Skin of body (tissue), 2 donors: ENCODE data around the gene HAPSTR1. TPM values are rescaled to one million over a fixed set of nuclear protein-coding genes. Genes with fewer than 3 reads are reported as not detected.

Experiments used
- DNase-seq: peaks from one replicate; lab custom pipeline; 2025; lab: John Stamatoyannopoulos, UW
- total RNA-seq: library from RNA; depleted of rRNA; stranded (reverse); fragments of >200 nt; gene quantifications from one replicate; pipeline ENCODE4 v1.2.3, GENCODE V29; 2014

Gene HAPSTR1
- total RNA-seq, 1 donor from 2014 or later: 47.4 TPM

DNA sequence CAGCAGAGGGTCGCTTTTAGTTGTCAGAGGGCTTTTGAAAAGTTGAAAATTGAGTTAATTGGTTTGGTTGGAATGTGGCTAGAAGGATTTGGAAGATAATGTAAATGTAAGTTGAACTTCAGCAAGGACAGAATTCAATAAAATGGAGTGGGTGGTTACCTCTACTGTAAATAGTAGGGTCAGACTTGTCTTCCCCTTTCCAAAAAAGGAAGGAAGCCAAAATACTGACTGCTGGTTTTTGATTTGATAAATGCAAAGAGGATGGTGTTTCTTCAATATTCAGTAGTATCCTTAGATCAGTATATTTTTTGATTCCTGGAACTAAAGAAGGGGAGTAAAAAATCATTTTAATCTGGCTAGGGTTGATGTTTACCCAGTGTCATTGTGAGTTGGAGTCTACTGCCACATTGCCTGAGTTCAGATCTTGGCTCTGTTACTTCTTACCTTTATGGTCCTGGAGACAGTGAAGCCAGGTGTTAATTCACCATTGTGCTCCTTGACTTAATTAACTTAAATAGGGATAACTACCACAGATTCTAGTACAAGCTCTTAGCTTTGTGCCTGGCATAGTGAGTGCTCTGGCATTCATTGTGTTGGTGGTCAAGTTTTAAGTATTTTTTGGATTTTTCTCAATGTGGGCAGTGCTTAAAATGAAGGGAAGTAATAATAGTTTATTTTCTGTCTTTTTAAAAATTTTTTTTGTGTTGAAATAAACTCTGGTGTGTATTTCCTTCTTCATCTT is 4.4 kb downstream of the HAPSTR1 start:
- DNase-seq: no peak

DNA sequence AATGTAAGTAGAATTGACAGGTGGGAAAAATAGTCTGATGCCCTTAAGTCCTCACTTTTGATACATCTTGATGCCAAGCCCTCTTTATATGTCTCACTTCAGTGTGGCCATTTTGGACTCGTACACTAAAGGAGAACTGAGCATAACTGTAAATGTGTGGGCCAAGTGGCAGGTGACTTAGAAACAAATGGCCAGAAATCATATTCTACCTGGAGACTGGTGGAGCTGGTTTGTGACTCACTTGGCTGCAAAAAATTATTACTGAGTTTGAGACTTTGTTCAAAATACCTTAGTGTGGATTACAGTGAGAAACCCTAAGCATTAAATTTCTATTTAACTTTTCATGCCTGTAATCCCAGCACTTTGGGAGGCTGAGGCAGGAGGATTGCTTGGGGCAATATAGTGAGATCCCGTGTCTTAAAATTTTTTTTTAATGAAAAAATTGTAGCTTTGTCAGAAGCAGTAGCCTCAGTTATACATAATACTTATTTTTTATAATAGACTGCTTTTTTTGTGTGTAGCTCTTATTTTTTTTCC is 5.0 kb downstream of the HAPSTR1 start:
- no peak for DNase-seq

DNA sequence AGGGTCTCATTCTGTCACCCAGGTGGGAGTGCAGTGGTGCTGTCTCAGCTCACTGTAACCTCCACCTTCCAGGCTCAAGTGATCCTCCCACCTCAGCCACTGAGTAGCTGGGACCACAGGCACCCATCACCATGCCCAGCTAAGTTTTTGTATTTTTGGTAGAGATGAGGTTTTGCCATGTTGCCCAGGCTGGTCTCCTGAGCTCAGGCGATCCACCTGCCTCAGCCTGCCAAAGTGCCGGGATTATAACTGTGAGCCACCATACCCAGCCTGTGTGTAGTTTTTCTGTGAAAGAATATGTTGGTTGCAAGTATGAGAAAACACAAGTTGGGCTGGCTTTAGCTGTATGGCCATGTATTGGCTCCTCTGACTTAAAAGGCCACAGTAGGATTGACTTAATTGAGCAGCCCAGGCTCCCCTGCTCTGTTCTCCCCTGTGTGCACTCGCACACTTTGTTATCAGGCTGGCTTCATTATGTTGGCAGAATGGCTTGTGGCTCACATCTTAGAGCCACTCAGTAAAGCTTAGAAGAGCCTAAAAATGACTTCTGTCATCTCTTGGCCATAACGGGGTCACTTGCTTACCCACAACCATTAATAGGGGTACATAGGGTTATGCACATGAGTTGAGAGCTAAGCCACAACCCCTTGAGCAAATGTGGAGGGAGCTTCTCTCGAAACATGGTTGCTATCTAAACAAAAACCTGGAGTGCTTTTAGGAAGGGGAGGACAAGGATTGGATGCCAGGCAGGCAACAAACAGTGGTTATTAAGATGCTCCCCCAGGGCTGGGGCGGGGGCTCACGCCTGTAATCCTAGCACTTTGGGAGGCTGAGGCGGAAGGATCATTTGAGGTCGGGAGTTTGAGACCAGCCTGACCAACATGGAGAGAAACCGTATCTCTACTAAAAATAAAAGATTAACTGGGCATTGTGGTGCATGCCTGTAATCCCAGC is 6.1 kb downstream of the HAPSTR1 start:
- DNase-seq: no peak

DNA sequence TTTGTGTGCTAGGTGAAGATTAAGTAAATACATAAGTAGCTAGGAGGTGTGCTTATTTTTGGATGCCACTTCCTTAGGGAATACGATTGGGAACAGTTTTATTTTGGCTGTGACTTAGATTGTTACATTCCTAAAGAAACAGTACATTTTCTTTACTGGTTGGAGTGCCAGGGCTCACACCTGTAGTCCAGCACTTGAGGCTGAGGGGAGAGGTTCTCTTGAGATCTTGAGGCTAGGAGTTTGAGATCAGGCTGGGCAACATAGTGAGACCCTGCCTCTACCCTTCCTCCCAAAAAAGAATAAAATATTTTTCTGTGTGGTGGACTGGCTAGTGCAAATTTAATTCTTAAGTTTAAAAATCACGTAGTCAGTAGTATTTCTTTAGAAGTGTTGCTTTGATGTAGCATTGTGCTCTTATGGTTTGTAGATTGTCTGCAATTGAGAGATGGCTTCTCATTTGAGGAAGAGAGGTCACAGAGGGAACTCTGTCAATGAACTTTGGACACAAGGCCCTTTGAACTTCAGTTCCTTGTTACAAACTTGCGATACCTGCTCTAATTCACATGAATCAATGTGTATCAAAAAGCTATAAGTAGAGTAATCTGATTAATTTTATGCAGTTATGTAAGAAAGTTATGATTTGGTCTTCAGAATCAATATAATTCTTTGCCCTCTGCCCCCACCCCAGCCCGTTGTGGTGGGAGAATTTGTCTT is 7.1 kb downstream of the HAPSTR1 start:
- no peak for DNase-seq

DNA sequence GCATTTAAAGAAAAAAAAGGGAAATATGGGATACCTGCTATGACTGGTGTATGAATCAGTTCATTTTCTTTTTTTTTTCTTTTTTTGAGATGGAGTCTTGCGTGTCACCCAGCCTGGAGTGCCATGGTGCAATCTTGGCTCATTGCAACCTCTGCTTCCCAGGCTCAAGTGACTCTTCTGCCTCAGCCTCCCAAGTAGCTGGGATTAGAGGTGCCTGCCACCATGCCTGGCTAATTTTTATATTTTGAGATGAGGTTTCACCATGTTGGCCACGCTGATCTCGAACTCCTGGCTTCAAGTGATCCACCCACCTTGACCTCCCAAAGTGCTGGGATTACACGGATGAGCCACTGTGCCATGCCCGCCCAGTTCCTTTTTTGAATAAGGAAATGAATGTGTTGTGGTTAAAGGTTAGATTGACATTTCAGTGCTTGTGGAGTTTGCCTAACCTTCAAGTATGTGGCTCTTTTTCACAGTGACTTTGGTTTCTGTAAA is 7.7 kb downstream of the HAPSTR1 start:
- no peak for DNase-seq

DNA sequence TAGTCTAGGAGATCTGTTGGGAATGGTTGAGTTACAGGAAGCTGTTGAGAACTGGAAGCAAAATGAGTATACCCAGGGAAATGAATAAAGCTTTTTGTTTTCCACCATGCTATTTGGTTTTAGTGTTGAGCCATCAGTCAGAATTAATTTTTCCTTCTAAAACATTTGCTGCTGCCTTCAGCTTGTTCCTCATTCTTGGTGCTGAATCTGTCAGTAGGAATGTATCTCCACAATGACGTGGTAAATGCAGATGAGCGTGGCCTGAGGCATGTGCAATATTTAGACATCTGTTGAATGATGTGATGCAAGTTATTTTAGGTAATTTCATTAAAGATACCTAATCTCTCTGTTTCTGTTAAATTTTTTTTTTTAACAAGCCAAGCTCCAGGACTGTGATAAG is 10.9 kb downstream of the HAPSTR1 start:
- no peak for DNase-seq

DNA sequence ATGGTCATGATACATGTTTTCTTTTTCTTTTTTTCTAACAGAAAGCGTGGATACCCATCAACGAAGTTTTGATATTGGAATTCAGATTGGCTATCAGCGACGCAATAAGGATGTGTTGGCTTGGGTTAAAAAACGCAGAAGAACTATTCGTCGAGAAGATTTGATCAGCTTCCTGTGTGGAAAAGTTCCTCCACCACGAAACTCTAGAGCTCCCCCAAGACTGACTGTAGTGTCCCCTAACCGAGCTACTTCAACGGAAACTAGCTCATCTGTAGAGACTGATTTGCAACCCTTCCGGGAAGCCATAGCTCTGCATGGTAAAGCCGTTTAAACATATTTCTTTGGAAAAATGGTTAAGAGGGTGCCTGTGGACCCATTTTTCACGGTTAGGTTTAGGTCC is 11.5 kb downstream of the HAPSTR1 start:
- DNase-seq: no peak

DNA sequence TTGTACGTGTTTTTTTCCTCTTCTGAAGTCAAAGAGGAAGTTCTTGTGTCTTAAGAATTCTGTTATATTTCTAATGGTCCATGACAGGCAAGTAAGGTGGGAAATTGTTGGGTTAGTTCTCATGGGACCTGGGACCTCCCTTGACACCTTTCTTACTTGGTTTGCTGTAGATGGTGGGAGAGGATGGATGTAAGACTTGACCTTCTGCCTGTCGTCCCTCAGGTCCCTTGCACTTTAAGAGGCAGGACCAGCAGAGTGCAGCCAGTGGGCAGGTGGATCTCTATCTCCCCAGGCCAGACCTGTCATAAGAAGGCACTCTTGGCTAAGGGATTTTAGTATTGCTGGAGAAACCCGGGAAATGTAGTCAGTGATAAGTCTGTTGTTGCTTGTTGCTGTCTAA is 12.1 kb downstream of the HAPSTR1 start:
- no peak for DNase-seq

DNA sequence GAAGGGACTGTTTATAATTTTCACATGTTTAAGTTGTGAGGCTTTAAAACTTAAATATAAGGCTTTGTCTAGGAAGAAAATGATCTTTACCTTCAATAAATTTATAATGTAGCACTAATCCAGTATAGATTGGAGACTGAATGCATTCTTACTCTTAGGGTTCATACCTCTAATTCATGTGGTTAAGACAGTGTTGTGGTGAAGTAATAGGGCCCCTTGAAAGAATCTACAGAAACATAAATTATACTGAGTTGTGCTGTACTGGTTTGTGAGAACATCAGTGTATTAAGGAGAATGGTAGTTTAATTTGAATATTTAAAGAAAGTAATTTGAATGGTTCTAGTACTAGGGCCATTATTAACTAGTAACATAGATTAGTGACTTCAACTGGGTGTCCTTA is 13.7 kb downstream of the HAPSTR1 start:
- no peak for DNase-seq

DNA sequence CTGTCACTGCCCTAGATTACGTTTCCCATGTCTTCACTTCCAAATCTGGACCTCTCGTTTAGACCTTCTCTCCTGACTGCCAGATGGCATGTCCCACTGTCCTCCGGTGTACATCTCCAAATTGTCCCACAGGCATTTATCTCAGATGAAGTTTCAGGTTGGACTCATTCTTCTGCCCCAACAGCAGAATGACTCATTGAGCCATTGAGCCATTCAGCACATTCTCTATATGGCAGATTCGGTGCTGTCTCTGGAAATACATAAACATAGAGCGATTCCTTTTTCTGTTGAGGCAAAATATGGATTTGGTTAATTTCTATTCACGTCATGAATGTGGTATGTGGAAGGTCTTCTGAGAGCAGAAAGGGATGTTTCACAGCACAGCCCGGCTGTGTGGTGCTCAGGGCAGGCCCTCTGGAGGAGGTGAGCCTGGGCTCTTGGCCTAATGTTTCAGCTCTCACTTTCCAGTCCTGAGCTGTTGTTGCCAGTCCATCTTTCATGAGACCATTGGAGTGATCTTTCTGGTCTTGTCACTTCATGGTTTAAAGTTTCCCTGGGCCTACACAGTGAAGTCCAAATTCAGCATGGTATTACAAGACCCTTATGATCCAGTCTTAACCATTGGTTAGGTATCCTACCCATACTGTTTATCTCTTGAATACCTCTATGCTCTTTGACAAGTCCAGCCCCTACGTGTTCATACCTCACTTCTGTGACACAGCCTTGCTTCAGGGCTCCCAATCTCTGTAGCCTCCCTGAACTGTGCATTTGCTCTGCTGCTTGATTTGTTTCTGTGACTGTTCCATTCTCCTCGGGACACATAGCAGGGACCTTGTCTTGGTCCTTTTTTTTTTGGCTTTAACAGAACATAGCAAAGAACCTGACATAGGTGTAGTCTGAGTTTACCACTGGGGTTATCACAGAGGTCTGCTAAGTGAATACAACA is 15.9 kb downstream of the HAPSTR1 start:
- DNase-seq: no peak

DNA sequence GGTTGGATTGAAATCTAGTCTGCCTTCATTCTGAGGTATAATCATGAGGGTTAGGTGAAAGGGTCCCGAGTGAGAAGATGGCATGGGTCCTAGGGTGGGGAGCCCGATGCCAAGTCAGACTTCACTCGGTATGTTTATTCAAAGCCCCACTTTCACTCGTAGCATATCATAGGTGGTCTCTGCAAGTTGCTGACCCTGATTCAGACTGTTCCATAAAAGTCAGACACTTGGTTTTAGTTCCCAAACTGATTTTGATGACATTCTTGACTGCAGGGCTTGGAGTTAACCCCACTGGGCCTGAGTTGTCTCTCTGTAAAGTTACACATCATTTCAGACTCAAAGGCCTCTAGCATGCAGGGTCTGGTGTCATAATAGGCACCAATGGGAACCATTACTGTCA is 17.8 kb downstream of the HAPSTR1 start:
- no peak for DNase-seq

DNA sequence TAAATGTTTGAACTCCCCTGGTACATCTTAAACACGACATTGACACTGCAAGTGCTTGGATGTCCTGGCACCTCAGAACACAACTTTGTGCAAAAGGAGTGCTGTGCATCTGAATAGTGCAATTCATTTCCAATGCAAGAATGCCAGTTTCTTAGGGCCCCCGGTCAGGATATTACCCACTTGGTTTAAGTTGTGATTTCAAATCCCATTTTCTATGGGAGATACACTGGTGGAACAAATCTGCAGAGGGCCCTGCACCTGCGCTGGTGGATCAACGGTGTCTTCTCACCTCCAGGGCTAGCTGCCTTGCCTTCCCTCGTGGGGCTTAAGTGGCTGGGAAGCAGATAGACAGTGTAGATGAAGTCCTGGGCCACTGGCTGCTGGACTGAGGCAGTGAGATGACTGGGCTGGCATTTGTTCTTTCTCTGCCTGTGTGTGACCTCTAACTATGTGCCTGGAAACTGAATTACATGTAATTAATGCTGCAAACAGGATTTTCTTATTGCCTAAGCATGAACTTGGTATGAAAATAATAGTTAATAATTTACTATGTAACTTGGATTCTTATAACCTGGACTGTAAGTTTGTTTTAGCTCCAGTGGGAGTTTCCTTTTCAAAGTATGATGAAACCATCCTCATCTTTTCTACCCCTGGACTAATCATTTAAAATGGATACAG is 20.9 kb downstream of the HAPSTR1 start:
- DNase-seq: no peak

DNA sequence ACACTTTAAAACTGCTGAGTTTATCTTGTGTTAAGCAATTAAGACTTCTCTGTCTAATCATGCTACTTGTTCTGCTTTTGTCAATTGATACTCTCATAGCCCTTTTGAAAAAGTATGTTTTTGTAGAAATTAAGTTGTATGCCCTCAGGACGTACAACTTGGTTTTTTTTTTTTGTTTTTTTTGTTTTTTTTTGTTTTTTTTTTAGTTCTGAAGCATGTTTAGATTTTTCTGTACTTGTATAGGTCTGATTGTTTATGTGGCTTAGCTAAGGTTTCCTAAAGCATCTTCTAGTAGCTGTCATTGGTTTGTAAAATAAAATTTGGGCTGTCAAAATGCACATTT is 21.4 kb downstream of the HAPSTR1 start:
- no peak for DNase-seq

DNA sequence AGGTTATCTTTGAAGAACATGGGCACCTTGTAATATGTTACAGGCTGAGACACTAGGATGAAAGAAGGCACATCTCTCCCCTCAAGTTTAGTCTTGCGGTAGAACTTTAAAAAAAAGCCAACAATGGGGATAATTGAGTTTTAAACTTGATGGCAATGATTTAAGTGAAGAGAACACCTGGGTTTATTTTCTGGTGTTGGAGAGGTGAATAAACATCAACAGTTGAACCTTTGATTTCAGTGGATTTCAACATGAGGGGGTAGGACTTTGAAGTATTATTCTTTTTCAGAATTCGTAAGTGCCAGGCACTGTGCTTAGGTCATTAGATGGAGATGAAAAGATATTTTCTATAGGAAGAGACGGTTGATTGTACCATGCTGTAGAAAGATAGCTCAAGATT is 22.3 kb downstream of the HAPSTR1 start:
- DNase-seq: no peak

DNA sequence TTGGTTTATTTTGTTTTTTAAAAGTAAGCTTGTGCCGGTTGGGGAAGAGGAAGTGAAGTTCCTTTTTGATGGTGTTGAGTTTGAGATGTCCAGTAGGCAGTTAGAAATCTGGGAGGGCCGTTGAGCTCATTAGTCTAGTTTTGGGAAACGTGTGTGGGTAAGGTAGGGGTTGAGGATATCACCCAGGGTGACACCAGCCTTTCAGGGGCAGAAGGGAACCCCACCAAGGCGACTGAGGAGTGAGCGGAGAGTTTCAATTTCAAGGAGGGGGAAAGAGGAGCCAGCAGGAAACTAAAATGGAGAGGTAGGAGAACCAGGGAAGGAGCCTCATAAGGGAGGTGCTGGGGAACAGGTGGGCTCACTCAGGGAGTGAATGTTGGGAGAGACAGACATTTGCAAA is 22.7 kb downstream of the HAPSTR1 start:
- no peak for DNase-seq

DNA sequence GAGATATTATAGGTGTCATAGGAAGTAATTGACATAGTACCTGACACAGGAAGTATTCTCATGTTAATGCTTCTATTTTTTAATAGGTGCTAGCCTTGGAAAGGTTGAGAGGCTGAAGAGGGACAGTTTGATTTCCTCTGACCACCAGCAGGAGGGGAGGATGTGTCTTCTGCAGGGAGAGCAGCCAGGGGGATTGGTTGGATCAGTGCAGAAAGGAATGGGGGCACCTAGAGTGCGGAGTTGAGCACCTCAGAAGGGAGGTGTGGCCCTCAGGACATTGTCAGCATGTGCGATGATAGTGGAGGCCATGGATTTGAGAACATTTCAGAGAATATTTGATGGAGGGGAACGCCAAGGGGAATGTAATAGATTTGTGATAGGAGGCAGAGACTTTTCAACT is 23.4 kb downstream of the HAPSTR1 start:
- DNase-seq: no peak

DNA sequence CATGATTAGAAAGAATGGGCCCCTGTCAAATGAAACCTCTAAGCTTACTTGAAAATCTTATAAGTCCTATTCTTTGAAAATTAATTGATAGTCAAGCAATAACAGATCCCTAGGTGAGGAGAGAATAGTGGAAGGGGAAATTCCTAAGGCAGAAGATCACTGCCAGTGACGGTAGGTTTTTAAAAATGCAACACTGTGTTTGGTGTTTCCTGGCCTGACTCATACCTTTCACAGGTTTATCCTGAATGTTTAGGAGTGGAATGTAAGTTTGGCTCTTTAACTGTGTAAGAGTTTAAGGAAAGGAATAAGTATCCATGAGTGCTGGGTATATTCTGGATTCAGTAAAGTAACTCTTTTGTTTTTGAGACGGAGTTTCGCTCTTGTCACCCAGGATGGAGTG is 23.8 kb downstream of the HAPSTR1 start:
- no peak for DNase-seq

DNA sequence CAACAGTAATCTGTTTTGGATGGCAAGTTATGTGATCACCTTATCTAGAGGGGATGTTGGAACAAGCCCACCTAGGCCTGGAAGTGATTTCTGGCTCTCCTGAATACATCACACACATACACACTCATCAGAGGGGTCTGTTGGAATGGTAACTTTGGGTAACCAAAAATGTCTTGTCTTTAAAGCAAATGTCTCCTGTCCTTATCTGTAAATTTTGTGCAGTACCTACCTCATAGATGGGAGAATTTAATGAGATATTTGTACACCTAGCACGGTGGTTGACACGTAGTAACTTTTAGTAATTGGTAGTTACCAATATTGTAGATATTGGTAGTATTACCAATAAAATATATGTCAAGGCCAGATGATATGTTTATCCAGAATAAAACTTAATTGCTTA is 24.7 kb downstream of the HAPSTR1 start:
- no peak for DNase-seq

DNA sequence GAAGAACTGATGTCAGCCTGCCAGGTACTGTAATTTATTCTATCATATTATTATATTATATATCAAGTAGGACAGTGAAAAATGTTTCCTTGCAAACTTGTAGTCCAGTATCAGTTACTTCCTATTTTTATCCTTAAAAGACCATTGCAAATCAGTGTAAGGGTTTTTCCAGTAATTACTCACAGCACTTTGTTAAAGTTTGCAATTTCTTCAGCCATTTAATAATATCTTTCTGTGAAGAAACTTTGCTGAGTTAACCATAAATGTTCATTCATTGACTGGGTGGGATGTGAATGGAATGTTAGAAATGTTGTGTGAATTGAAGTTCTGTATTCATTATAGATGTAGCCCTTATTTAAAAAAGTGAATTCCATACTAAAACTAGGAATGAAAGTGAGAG is 26.7 kb downstream of the HAPSTR1 start:
- no peak for DNase-seq

DNA sequence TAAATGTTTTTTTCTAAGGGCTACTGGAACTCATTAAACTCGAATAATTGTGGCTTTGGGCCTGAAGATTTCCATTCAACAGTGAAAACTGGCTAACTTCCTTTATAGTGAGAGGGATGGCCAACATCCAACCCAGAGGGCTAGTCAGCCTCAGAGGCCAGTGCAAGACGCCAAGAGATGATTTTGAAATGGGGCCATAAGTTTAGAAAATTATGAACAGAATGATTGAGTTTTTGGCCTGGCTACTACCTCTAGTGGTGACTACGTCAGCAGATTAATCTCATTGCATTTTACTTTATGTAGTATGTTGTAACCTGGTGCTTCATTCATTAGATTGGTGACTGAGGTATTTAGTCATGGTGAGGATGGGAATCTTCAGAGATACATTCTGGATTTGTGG is 28.4 kb downstream of the HAPSTR1 start:
- no peak for DNase-seq
